Neural cell (in vitro differentiated cells): Measurements from ENCODE around the gene MYO10. TPM values are rescaled to one million over a fixed set of nuclear protein-coding genes. Genes with fewer than 3 reads are reported as not detected.
"Not testable (repeated sequence)": the region's sequence is repeated elsewhere in the genome, so short reads cannot be mapped to it uniquely, and the experiment has no call there.

Source experiments
- H2AFZ ChIP-seq: fragments of 200-600, 300-800 bp; sonication (generic), shearing (Covaris generic); 2 replicates; pipeline ENCODE4 v1.6.0; 2014; ENCODE audit warnings: low read depth, mild to moderate bottlenecking, antibody characterized with exemption, low read length, moderate library complexity
- H3F3A ChIP-seq: fragments of 200-600 bp; shearing (Covaris generic); 2 replicates; pipeline ENCODE4 v1.6.1; 2016; ENCODE audit warnings: mild to moderate bottlenecking, moderate library complexity, mixed read lengths, antibody characterized with exemption, low read length; ENCODE audit not compliant: insufficient read depth, poor library complexity, severe bottlenecking
- H3K27ac ChIP-seq: fragments of 200-600, 300-800 bp; sonication (generic), shearing (Covaris generic); 2 replicates; pipeline ENCODE4 v1.5.1; 2014; ENCODE audit warnings: mild to moderate bottlenecking, low read length, moderate library complexity
- H3K27me3 ChIP-seq: fragments of 300-800, 200-600 bp; sonication (generic), shearing (Covaris generic); 2 replicates; pipeline ENCODE4 v1.6.0; 2014; ENCODE audit warnings: mild to moderate bottlenecking, low read depth, low read length, moderate library complexity; ENCODE audit not compliant: insufficient read depth
- H3K36me3 ChIP-seq: fragments of 300-800, 200-600 bp; sonication (generic), shearing (Covaris generic); 2 replicates; pipeline ENCODE4 v1.5.1; 2014; ENCODE audit warnings: mild to moderate bottlenecking, antibody characterized with exemption, low read length, moderate library complexity; ENCODE audit not compliant: insufficient read depth
- H3K4me2 ChIP-seq: fragments of 300-800, 200-600 bp; sonication (generic), shearing (Covaris generic); 2 replicates; pipeline ENCODE4 v1.6.0; 2014; ENCODE audit warnings: mild to moderate bottlenecking, low read length
- H3K4me3 ChIP-seq: fragments of 300-800, 200-600 bp; sonication (generic), shearing (Covaris generic); 2 replicates; pipeline ENCODE4 v1.5.1; 2014; ENCODE audit warnings: mild to moderate bottlenecking, low read length, moderate library complexity
- H3K79me2 ChIP-seq: fragments of 200-600 bp; shearing (Covaris generic); replicated peaks from 2 replicates; pipeline ENCODE4 v1.6.0; 2014; ENCODE audit warnings: mild to moderate bottlenecking, low read length, moderate library complexity; ENCODE audit not compliant: insufficient read depth
- H3K9ac ChIP-seq: fragments of 300-800, 200-600 bp; sonication (generic), shearing (Covaris generic); 2 replicates; pipeline ENCODE4 v1.6.1; 2016; ENCODE audit warnings: mild to moderate bottlenecking, low read length, mixed read lengths
- H3K9me2 ChIP-seq: fragments of 200-600 bp; shearing (Covaris generic); 2 replicates; pipeline ENCODE4 v1.6.1; 2016; ENCODE audit warnings: mild to moderate bottlenecking, low read length, mixed read lengths; ENCODE audit not compliant: insufficient read depth
- H3K9me3 ChIP-seq: fragments of 200-600, 300-800 bp; sonication (generic), shearing (Covaris generic); 2 replicates; pipeline ENCODE4 v1.6.1; 2016; ENCODE audit warnings: mild to moderate bottlenecking, mixed run types, low read length, moderate library complexity, mixed read lengths
- H4K20me1 ChIP-seq: fragments of 200-600 bp; shearing (Covaris generic); 2 replicates; pipeline ENCODE4 v1.6.1; 2016; ENCODE audit warnings: mild to moderate bottlenecking, mixed run types; ENCODE audit not compliant: insufficient read depth
- CTCF ChIP-seq: fragments of 450-650 bp; IDR thresholded peaks from 2 replicates; pipeline ENCODE4 v1.5.1; 2014; ENCODE audit warnings: antibody characterized with exemption, mild to moderate bottlenecking, moderate library complexity; ENCODE audit not compliant: poor library complexity, severe bottlenecking
- EP300 ChIP-seq: fragments of 450-650 bp; conservative IDR thresholded peaks from 2 replicates; pipeline ENCODE4 v1.6.1; 2014; ENCODE audit warnings: antibody characterized with exemption, mild to moderate bottlenecking, moderate library complexity; ENCODE audit not compliant: poor library complexity, severe bottlenecking
- EZH2 ChIP-seq: fragments of 200-600, 300-800 bp; shearing (Covaris generic), sonication (generic); IDR thresholded peaks from 2 replicates; pipeline ENCODE4 v1.6.1; 2014; ENCODE audit warnings: antibody characterized with exemption, low read length, borderline replicate concordance, mild to moderate bottlenecking; ENCODE audit not compliant: insufficient read depth, poor library complexity, severe bottlenecking
- MXI1 ChIP-seq: fragments of 450-650 bp; conservative IDR thresholded peaks from 2 replicates; pipeline ENCODE4 v1.6.1; 2014; ENCODE audit warnings: antibody characterized with exemption, mild to moderate bottlenecking; ENCODE audit not compliant: poor library complexity, severe bottlenecking
- POLR2AphosphoS5 ChIP-seq: IDR thresholded peaks from 2 replicates; pipeline ENCODE4 v1.6.1; 2012
- RAD21 ChIP-seq: fragments of 450-650 bp; conservative IDR thresholded peaks from 2 replicates; pipeline ENCODE4 v1.6.1; 2014; ENCODE audit warnings: antibody characterized with exemption, mild to moderate bottlenecking, moderate library complexity
- REST ChIP-seq: IDR thresholded peaks from 2 replicates; pipeline ENCODE4 v1.6.1; 2012; ENCODE audit warnings: borderline replicate concordance
- SMC3 ChIP-seq: fragments of 450-650 bp; conservative IDR thresholded peaks from 2 replicates; pipeline ENCODE4 v1.6.1; 2014; ENCODE audit warnings: antibody characterized with exemption, mild to moderate bottlenecking, moderate library complexity; ENCODE audit not compliant: poor library complexity
- TAF1 ChIP-seq: IDR thresholded peaks from 2 replicates; pipeline ENCODE4 v1.6.1; 2012; ENCODE audit warnings: low read depth
- polyA minus RNA-seq: library from RNA; depleted of rRNA, polyadenylated mRNA; stranded (reverse); fragments of >200 nt; gene quantifications from 2 replicates; pipeline ENCODE4 v1.2.3, GENCODE V29; 2014
- polyA plus RNA-seq: library from polyadenylated mRNA; depleted of rRNA; stranded (reverse); fragments of >200 nt; gene quantifications from 2 replicates; pipeline ENCODE4 v1.2.3, GENCODE V29; 2014

The MYO10 gene
- 3.1 and 3.2 TPM in 2 replicates for polyA plus RNA-seq
- polyA minus RNA-seq: 13.4 and 17.3 TPM in 2 replicates

- Histone ChIP-seq H3K36me3 (no peaks in the 10 kb centered on the region), H3K9me2 (no peaks in the 10 kb centered on the region), H3K9me3 (no peaks in the 10 kb centered on the region), H2AFZ (peak within 1 kb of the TSS; percentile 78), H3F3A (no peaks in the 10 kb centered on the region), H3K4me3 (peak within 1 kb of the TSS; percentile 93), H3K4me2 (peak within 1 kb of the TSS; percentile 84), H3K79me2 (peaks cover 5% of the 10 kb centered on the region), H3K27ac (no peak within 1 kb of the TSS), H3K9ac (peak within 1 kb of the TSS; percentile 52), H3K27me3 (peaks cover 40% of the 10 kb centered on the region), H4K20me1 (no peaks in the 10 kb centered on the region)
- TF ChIP-seq EP300 (no peak), REST (no peak), CTCF (no peak), EZH2 (no peak), TAF1 (no peak), MXI1 (no peak)
Observed at GRCh38 chr5:16936150-16936988, at the start of gene MYO10. Gene MYO10, minus strand, starts transcription at chr5:16936288. Its CDS starts 480 bp downstream, at chr5:16935808.

GRCh38 chr5:16985304-16985703 is 49.2 kb upstream of the MYO10 start:
- H3K79me2 ChIP-seq, H3K9ac ChIP-seq: not testable (repeated sequence)

GRCh38 chr5:16983972-16984371 is 47.9 kb upstream of the MYO10 start:
- Histone ChIP-seq H3K4me2 (no peak overlapping the region), H3K36me3 (no peaks in the 10 kb centered on the region), H3K9me2 (no peaks in the 10 kb centered on the region), H3K9me3 (no peaks in the 10 kb centered on the region), H3K4me3 (no peak overlapping the region), H3K27me3 (no peaks in the 10 kb centered on the region), H3F3A (no peaks in the 10 kb centered on the region), H3K27ac (no peak overlapping the region), H2AFZ (no peak overlapping the region), H3K9ac (no peak overlapping the region), H4K20me1 (no peaks in the 10 kb centered on the region), H3K79me2 (no peaks in the 10 kb centered on the region)
- TF ChIP-seq CTCF: no peak
- no peak for TF ChIP-seq POLR2AphosphoS5
- TF ChIP-seq REST: no peak
- no peak for TF ChIP-seq EZH2
- TF ChIP-seq RAD21: no peak
- TF ChIP-seq TAF1: no peak
- TF ChIP-seq EP300: no peak
- no peak for TF ChIP-seq SMC3
- TF ChIP-seq MXI1: no peak

More at GRCh38 chr5:16985304-16985703, 49.2 kb upstream of the MYO10 start:
- H3K9me3 ChIP-seq, H3K4me2 ChIP-seq, H4K20me1 ChIP-seq, H3K9me2 ChIP-seq, H3K4me3 ChIP-seq, H2AFZ ChIP-seq, H3K36me3 ChIP-seq, H3F3A ChIP-seq, H3K27ac ChIP-seq, H3K27me3 ChIP-seq: not testable (repeated sequence)
